ENCODE measurements around the gene UNCX.
"Not testable (repeated sequence)": the region's sequence is repeated elsewhere in the genome, so short reads cannot be mapped to it uniquely, and the experiment has no call there.

UNCX gene

GRCh38 chr7:1232623-1233332, at the start of gene UNCX:
UNCX (plus strand) TSS chr7:1232872; CDS start chr7:1233018, 146 bp downstream.
- DNase-seq (ENCODE audit: low read depth in 3 of 3), result no peak

GRCh38 chr7:1187127-1187526, 45.5 kb upstream of the UNCX start:
- DNase-seq (ENCODE audit: low read depth in 3 of 3), result no peak

GRCh38 chr7:1188720-1189294, 43.9 kb upstream of the UNCX start:
- no peak for DNase-seq (ENCODE audit: low read depth in 3 of 3)

GRCh38 chr7:1189986-1190772, 42.5 kb upstream of the UNCX start:
- no peak for DNase-seq (ENCODE audit: low read depth in 3 of 3)

- no peak for DNase-seq (ENCODE audit: low read depth in 3 of 3)
Measured at GRCh38 chr7:1192171-1192676, 40.4 kb upstream of the UNCX start.

- DNase-seq (ENCODE audit: low read depth in 3 of 3), result no peak
Measured at GRCh38 chr7:1193593-1194424, 38.9 kb upstream of the UNCX start.

- DNase-seq (ENCODE audit: low read depth in 3 of 3), result not testable (repeated sequence)
Measured at GRCh38 chr7:1196441-1196840, 36.2 kb upstream of the UNCX start.

- no peak for DNase-seq (ENCODE audit: low read depth in 3 of 3)
Measured at GRCh38 chr7:1196950-1197349, 35.7 kb upstream of the UNCX start.

- no peak for DNase-seq (ENCODE audit: low read depth in 3 of 3)
Measured at GRCh38 chr7:1197997-1198625, 34.6 kb upstream of the UNCX start.

GRCh38 chr7:1200045-1200444, 32.6 kb upstream of the UNCX start:
- no peak for DNase-seq (ENCODE audit: low read depth in 3 of 3)

- no peak for DNase-seq (ENCODE audit: low read depth in 3 of 3)
Measured at GRCh38 chr7:1201916-1202315, 30.8 kb upstream of the UNCX start.

- not testable (repeated sequence) for DNase-seq (ENCODE audit: low read depth in 3 of 3)
Measured at GRCh38 chr7:1202914-1203313, 29.8 kb upstream of the UNCX start.

- no peak for DNase-seq (ENCODE audit: low read depth in 3 of 3)
Measured at GRCh38 chr7:1204460-1205140, 28.1 kb upstream of the UNCX start.

- DNase-seq (ENCODE audit: low read depth in 3 of 3), result not testable (repeated sequence)
Measured at GRCh38 chr7:1205742-1206141, 26.9 kb upstream of the UNCX start.

- no peak for DNase-seq (ENCODE audit: low read depth in 3 of 3)
Measured at GRCh38 chr7:1209097-1209496, 23.6 kb upstream of the UNCX start.

GRCh38 chr7:1210321-1210978, 22.2 kb upstream of the UNCX start:
- DNase-seq (ENCODE audit: low read depth in 3 of 3), result no peak

- DNase-seq (ENCODE audit: low read depth in 3 of 3), result no peak
Measured at GRCh38 chr7:1210979-1211608, 21.6 kb upstream of the UNCX start.

- DNase-seq (ENCODE audit: low read depth in 3 of 3), result no peak
Measured at GRCh38 chr7:1211611-1212010, 21.1 kb upstream of the UNCX start.

- not testable (repeated sequence) for DNase-seq (ENCODE audit: low read depth in 3 of 3)
Measured at GRCh38 chr7:1212025-1212424, 20.6 kb upstream of the UNCX start.

- DNase-seq (ENCODE audit: low read depth in 3 of 3), result no peak
Measured at GRCh38 chr7:1214516-1214915, 18.2 kb upstream of the UNCX start.
